NT2/D1 (cell line): ENCODE results near the gene PCDHGA11.

ENCODE experiments used
- SUZ12 ChIP-seq: IDR thresholded peaks from 2 replicates; pipeline ENCODE4 v1.6.1; 2011; ENCODE audit not compliant: insufficient read length, insufficient read depth; ENCODE audit errors: extremely low read depth
- YY1 ChIP-seq: IDR thresholded peaks from 2 replicates; pipeline ENCODE4 v1.6.1; 2011; ENCODE audit not compliant: insufficient read length, insufficient read depth

GRCh38 chr5:141412854-141413539 lies 7.9 kb upstream of the PCDHGA11 start, which contains the start of gene PCDHGA10:
- no peak for TF ChIP-seq SUZ12
- TF ChIP-seq YY1: no peak
